ENCODE results near the gene ADCY7. TPM values are rescaled to one million over a fixed set of nuclear protein-coding genes. Genes with fewer than 3 reads are reported as not detected.

Gene ADCY7
- total RNA-seq, 2 experiments from 2014 or later, result 131 to 232 TPM

DNA sequence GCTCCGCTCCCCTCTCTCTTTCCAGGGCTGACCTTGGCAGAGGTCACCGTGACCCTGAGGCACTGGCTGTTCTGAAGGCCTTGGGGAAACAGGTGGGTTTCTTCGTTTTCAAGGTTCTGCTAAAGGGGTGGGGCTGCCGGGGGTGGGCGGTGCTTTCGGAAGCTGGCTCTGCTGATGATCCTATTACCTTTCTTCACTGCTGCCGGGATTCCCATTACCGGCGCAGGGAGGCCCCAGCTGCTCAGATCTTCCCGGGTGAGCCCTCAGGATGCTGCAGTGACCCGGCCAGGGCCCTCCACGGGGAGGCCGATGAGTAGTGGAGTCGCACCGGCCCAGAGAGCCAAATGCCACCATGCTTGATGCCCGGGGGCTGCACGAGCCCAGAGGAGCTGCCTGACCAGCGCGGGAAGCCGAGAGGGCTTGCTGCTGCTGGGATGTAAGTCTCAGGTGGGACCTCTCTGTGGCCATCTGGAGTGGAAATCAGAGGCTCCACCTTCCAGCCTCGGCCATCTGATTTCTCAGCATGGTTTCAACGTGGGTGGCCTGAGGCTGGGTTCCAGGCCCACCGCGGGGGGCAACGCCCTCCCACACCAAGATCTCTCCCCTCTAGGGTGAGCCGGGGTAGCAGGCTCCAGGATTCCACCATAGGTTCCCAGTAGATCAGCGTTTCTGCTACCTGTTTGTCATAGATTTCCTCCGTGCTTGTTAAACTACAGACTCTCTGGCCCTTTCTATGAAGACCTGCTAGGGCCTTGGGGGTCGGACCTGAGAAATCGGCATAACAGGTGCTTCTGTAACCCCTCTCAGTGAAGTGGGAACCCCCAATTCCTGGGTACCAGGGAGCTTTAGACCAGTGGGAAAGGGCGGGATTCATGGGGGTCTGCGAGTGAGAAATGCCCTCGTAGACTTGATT lies 21.6 kb upstream of the ADCY7 start:
- CTCF ChIA-PET, result interaction anchor here (0.7 to 2.7 kb wide), 14 partner anchors 10 to 220 kb away, joined by 3 to 11 read pairs (median 4); partner anchors contain the start of gene CNEP1R1
- Mint-ChIP-seq H3K4me3 (peak overlapping the region; percentile 74), H3K36me3 (no peaks in the 10 kb centered on the region), H3K4me1 (peaks cover 29% of the 10 kb centered on the region), H3K9me3 (ENCODE audit: low read depth) (no peaks in the 10 kb centered on the region), H3K27me3 (peaks cover 12% of the 10 kb centered on the region), H3K27ac (peak overlapping the region; percentile 80)
- ATAC-seq, result no peak
- no peak for DNase-seq

DNA sequence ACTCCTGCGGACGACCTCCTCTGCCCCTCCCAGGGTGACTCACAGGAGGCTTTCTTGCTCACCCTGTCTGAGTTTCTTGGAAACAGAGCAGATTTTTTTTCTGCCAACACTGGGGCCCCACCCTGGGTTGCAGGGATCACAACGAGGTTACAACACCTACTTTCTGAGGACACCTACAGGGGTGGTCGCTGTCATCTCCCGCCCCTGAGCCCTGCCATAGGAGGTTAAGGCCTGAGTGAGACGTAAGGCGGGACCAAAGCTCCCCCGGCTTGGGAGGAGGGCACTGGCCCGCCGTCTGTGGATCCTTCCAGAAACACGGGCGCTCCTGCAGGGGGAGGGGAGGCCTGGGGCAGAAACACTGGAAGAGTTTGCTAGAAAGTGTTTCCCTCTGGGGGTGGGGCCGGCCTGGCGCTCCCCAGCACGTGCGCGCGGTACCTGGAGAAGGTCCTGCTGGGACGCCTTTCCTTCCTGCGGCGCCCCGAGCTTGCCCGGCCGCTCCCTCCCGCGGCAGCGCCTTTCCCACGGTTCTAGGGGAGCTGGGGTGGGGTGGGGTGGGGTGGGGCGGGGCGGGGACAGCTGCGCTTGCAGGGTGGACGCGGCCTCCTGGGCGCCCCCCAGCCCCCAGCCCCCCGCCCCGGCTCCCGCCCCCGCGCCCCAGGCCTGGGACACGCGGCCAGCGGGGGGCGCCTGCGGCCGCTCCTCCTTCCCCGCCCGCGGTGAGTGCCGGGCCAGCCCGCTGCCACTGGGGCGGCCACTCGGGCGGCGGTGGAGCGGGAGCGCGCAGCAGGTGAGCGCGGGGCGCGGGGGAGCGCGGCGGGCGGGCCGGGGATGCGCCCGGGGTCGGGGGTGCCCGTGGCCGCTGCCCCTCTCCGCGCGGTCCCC lies 20.7 kb upstream of the ADCY7 start:
- H3K36me3 Mint-ChIP-seq, result no peaks in the 10 kb centered on the region
- H3K4me1 Mint-ChIP-seq, result peaks cover 30% of the 10 kb centered on the region
- H3K9me3 Mint-ChIP-seq (ENCODE audit: low read depth), result no peaks in the 10 kb centered on the region
- peaks cover 12% of the 10 kb centered on the region for H3K27me3 Mint-ChIP-seq
- ATAC-seq (peak; percentile 76), DNase-seq (peak; percentile 87)
- CTCF ChIA-PET, result interaction anchor here (0.7 to 2.7 kb wide), 15 partner anchors 9 to 221 kb away, joined by 3 to 11 read pairs (median 4); partner anchors contain the start of gene CNEP1R1
- H3K27ac Mint-ChIP-seq, result peak overlapping the region; percentile 80
- H3K4me3 Mint-ChIP-seq, result peak overlapping the region; percentile 74

DNA sequence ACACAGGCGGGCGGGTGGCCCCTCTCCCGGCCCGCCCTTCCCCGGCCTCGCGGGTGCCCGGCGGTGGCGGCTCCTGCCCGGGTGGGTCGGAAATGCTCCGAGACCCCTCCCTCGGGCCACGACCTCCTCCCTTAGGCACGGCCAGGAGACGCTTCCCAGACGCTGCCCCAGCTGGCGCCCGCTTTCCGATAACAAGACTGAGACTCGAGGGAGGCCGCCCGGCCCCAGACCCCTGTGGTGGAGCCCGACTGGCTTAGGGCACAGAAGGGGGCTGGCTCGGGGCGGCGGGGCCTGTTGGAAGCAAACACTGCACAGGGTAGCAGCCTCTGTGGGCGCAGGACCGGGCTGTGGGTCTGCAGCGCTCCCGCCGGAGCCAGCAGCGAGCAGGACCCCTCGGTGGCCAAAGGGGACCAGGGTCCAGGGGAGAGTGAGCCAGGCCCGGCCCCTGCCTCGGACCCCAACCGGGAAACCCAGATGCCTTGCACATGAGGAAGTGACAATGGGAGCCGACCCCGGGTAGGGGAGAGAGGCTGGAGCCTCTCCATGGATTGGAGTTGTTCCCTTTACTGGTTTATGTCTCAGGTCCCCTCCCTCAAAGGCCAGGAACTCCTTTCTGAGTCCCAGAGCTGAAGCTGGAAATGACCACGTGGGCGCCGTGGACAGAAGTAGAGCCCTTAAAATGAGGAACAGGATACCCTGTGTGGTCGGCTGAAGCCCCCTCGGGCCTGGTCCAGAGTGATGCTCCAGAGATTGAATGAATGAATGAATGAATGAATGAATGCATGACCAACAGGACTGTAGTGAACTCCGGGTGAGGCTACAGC lies 19.8 kb upstream of the ADCY7 start:
- peak; percentile 8 for ATAC-seq

DNA sequence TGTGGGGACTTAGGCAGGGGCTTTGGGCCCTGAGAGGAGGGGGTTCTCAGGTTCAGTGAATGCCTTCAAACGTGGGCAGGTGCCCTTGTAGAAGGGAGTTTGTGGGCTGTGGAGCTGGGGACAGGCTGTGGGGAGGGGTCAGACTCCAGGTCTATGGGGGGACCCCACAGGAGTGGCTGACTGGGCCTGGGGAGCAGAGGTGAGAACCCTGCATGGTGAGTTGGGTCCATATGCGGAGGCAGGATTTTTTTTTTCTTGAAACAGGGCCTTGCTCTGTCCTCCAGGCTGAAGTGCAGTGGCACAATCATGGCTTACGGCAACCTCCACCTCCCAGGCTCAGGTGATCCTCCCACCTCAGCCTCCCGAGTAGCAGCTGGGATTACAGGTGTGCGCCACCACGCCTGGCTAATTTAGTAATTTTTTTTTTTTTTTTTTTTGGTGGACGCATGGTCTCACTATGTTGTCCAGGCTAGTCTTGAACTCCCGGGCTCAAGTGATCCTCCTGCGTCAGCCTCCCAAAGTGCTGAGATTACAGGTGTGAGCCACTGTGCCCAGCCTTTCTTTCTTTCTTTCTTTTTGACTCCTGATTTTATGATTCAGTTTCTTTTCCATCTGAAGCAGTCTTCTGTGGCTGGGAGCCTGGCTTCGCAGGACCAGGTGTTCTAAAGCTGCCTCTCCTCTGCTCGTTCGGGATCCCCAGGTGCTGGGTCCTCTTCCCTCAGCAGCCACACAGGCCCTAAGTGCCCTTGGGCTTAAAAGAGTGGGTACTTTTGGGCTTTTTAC lies 19.0 kb upstream of the ADCY7 start:
- no peak for DNase-seq
- no peaks in the 10 kb centered on the region for H3K36me3 Mint-ChIP-seq
- no peak for ATAC-seq
- no peaks in the 10 kb centered on the region for H3K9me3 Mint-ChIP-seq (ENCODE audit: low read depth)
- CTCF ChIA-PET, result interaction anchor here (0.8 to 2.7 kb wide), 4 partner anchors 13 to 35 kb away, joined by 3 to 11 read pairs (median 6); partner anchors contain the start of gene ADCY7
- H3K4me1 Mint-ChIP-seq, result peaks cover 32% of the 10 kb centered on the region
- H3K27me3 Mint-ChIP-seq, result peaks cover 6% of the 10 kb centered on the region
- peak overlapping the region; percentile 63 for H3K4me3 Mint-ChIP-seq
- H3K27ac Mint-ChIP-seq, result no peak overlapping the region

More for the DNA sequence above, 19.8 kb upstream of the ADCY7 start:
- Mint-ChIP-seq H3K36me3 (no peaks in the 10 kb centered on the region), H3K9me3 (ENCODE audit: low read depth) (no peaks in the 10 kb centered on the region), H3K27ac (peak overlapping the region; percentile 52), H3K4me1 (peaks cover 32% of the 10 kb centered on the region), H3K27me3 (peaks cover 7% of the 10 kb centered on the region), H3K4me3 (peak overlapping the region; percentile 63)
- CTCF ChIA-PET, result interaction anchor here (0.8 to 2.7 kb wide), 12 partner anchors 9 to 81 kb away, joined by 3 to 11 read pairs (median 4); partner anchors contain the start of gene ADCY7
- no peak for DNase-seq

DNA sequence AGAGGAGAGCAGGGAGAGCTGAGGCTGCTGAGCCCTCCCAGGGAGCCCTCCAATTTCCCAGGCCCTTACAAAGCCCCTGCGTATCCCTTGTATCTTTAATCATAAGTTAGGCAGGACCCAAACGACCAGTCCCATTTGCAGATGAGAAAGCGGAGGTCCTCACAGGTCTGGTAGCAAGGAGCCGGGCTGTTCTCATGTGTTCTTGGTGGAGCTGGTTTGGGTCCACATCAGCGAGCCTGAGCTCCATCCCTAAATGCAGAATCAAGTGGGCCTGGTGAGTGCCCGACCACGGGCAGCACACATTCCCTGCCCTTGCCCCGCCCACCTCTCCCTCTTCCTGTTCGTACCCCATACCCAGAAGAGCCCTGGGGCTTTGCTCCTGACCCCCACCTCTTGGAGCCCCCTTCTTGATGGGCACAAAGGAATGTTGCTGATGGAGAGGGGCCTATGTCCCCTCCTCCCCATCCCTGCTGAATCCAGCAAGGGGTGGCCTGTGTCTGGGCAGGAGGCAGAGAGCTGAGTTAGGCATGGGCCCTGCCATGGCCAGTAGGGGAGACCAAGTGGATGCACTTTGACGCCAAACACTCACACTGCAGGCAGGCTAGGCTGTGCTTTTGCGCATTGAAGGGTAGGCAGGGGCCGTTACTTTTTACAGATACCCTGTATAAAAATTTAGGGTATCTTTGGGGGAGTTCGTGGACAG lies 18.3 kb upstream of the ADCY7 start:
- Mint-ChIP-seq H3K4me3 (no peak overlapping the region), H3K27me3 (peaks cover 1% of the 10 kb centered on the region), H3K9me3 (ENCODE audit: low read depth) (no peaks in the 10 kb centered on the region), H3K36me3 (no peaks in the 10 kb centered on the region), H3K4me1 (peaks cover 32% of the 10 kb centered on the region), H3K27ac (no peak overlapping the region)
- CTCF ChIA-PET, result interaction anchor here (1.4 kb wide), 1 partner anchor 12 kb away, joined by 3 read pairs; no protein-coding TSS in a partner anchor
- DNase-seq, result no peak
- no peak for ATAC-seq

DNA sequence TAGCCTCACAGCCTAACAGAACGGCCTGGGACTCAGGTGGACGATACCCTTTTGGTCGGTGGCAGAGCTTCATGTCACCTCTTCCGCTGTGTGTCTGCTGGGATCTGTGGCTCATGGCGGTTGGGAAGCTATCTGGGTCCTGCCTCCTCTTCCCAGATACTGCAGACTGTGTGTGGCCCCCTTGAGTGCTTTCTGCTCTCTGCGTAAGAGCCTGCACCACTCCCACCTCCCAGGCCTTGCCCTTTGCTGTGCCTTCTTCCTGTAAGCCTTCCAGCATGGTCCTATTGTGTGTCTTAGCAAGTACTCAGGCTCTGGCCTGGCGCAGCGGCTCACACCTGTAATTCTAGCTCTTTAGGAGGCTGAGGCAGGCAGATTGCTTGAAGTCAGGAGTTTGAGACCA lies 17.5 kb upstream of the ADCY7 start:
- Mint-ChIP-seq H3K27me3 (no peaks in the 10 kb centered on the region), H3K36me3 (no peaks in the 10 kb centered on the region), H3K4me3 (no peak overlapping the region), H3K4me1 (peaks cover 32% of the 10 kb centered on the region), H3K27ac (no peak overlapping the region), H3K9me3 (ENCODE audit: low read depth) (no peaks in the 10 kb centered on the region)
- ATAC-seq (no peak), DNase-seq (no peak)
- CTCF ChIA-PET, result interaction anchor here (1.5 kb wide), 1 partner anchor 78 kb away, joined by 5 read pairs; no protein-coding TSS in a partner anchor

DNA sequence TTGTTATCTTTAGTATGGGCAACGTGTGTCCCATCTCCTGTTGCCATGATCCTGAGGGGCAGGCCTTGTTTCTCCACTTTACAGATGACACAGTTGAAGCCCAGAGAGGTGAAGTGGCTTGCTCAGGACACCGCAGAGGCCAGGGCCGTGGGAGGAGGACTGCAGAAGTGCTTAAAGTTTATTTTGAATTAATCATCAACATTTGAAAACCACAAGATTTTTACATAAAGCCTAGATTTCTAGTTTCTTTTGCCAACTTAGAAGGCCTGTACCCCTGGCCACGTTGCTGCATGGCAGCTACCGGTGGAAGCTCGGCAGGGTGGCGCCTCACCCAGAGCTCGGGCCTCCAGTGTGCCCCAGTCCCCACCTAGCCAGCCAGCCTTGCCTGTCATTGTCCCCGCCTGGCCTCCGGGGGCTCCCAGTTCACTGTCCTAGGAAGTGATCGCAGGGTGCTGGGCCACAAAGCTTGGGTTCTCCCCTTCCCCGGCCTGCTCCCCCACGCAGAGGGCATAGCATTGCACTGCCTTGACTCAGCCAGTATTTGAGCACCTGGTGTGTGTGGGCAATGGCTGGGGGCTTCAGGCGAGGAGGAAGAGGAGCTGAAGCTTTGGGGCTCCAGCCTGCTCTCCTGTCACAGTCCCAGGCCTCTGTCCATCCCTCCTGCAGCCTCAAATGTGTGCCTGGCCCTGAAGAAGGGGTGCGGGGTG lies 14.8 kb upstream of the ADCY7 start:
- CTCF ChIA-PET, result interaction anchor here (1.3 to 2.1 kb wide), 2 partner anchors 26 to 104 kb away, joined by 5 read pairs; no protein-coding TSS in a partner anchor
- ATAC-seq, result peak; percentile 23

DNA sequence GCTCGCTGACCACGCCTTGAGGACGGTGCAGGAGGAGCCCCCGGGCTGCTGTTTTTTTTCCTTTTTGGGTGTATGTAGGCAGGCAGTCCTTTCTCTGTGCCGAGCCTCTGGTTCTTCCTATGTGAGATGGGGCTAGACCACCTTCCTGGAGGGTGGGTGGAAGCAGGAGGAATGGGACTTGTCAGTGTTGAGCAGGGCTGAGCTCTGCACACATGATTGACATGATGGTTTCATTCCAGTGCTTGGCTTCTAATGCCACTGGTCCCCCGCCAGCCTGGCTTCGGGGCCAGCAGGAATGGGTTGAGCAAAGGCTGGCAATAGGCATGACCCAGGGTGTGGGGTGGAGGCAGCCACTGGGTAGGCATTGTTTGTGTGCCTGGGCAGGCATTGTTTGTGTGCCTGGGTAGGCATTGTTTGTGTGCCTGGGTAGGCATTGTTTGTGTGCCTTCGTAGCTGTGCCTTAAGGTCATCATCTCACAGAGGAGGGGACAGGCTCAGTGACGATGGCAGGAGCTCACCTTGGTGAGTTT lies 14.2 kb upstream of the ADCY7 start:
- Mint-ChIP-seq H3K9me3 (ENCODE audit: low read depth) (no peaks in the 10 kb centered on the region), H3K27ac (no peak overlapping the region), H3K4me1 (peaks cover 17% of the 10 kb centered on the region), H3K4me3 (no peak overlapping the region), H3K27me3 (peaks cover 5% of the 10 kb centered on the region), H3K36me3 (no peaks in the 10 kb centered on the region)
- CTCF ChIA-PET, result interaction anchor here (1.1 to 2.1 kb wide), 4 partner anchors 16 to 77 kb away, joined by 3 to 6 read pairs (median 4); no protein-coding TSS in a partner anchor
- no peak for DNase-seq
- ATAC-seq, result no peak

More for the DNA sequence above, 14.8 kb upstream of the ADCY7 start:
- no peaks in the 10 kb centered on the region for H3K9me3 Mint-ChIP-seq (ENCODE audit: low read depth)
- H3K27me3 Mint-ChIP-seq, result peaks cover 5% of the 10 kb centered on the region
- DNase-seq, result no peak
- no peaks in the 10 kb centered on the region for H3K36me3 Mint-ChIP-seq
- H3K4me3 Mint-ChIP-seq, result no peak overlapping the region
- no peak overlapping the region for H3K27ac Mint-ChIP-seq
- peaks cover 22% of the 10 kb centered on the region for H3K4me1 Mint-ChIP-seq

DNA sequence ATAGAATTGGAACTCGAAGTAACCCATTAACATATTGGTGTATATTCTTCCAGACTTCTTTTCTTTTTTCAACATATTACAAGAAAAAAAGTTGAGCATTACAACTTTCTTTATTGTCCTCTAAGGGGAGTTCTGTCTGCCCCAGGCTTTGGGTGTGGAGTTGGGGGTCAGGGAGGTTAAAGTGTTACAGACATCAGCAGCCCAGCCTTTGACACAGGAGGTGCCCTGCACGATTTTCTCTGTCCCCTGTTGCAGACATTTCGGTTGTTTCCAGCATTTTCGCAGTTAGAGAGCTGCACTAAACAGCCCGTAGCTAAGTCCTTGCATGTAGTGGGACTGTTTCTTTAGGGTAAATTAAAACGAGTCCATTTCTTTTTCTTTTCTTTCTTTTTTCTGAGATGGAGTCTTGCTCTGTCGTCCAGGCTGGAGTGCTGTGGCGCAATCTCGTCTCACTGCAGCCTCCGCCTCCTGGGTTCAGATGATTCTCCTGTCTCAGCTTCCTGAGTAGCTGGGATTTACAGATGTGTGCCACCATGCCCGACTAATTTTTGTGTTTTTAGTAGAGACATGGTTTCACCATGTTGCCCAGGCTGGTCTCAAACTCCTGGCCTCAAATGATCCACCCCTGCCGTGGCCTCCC lies 13.4 kb upstream of the ADCY7 start:
- no peak overlapping the region for H3K4me3 Mint-ChIP-seq
- CTCF ChIA-PET, result interaction anchor here (1.1 to 2.1 kb wide), 4 partner anchors 15 to 77 kb away, joined by 3 to 6 read pairs (median 4); no protein-coding TSS in a partner anchor
- H3K4me1 Mint-ChIP-seq, result peaks cover 13% of the 10 kb centered on the region
- H3K27me3 Mint-ChIP-seq, result peaks cover 5% of the 10 kb centered on the region
- no peak overlapping the region for H3K27ac Mint-ChIP-seq
- no peaks in the 10 kb centered on the region for H3K36me3 Mint-ChIP-seq
- DNase-seq, result no peak
- ATAC-seq, result no peak
- no peaks in the 10 kb centered on the region for H3K9me3 Mint-ChIP-seq (ENCODE audit: low read depth)

DNA sequence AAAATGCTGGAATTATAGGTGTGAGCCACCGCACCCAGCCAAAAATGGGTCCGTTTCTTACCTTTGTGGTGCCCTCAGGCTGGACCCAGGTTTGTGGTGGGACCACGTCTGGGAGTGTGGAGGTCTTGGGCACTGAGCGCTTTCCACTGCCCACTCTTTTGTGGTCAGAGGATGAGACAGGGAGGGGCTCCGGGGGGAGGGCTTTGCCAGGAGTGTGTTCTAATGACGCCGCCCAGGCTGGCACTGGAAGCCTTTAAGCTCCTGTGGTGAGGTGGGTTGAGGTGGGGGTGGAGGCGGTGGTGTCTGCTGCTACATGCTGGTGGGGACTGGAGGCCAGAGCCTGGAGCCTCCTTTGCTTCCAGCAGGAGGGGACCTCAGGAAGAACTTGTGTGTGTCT lies 12.8 kb upstream of the ADCY7 start:
- ATAC-seq (no peak), DNase-seq (no peak)
- Mint-ChIP-seq H3K36me3 (no peaks in the 10 kb centered on the region), H3K27ac (no peak overlapping the region), H3K4me1 (peaks cover 9% of the 10 kb centered on the region), H3K27me3 (peaks cover 5% of the 10 kb centered on the region), H3K9me3 (ENCODE audit: low read depth) (no peaks in the 10 kb centered on the region), H3K4me3 (no peak overlapping the region)
- CTCF ChIA-PET, result interaction anchor here (1.1 to 1.6 kb wide), 2 partner anchors 22 to 76 kb away, joined by 3 to 6 read pairs; no protein-coding TSS in a partner anchor
